ENCODE measurements around the gene SLC25A29.

GRCh38 chr14:100336618-100337530 lies 30.6 kb upstream of the SLC25A29 start:
- TF ChIP-seq TCF12 (IDR thresholded peaks at IDR 0.05; ENCODE audit: low read depth) (no peak), ZBTB7A (IDR thresholded peaks at IDR 0.05; ENCODE audit: low read depth) (no peak), RAD21 (IDR thresholded peaks at IDR 0.05; ENCODE audit: low read depth) (no peak), YY1 (IDR thresholded peaks at IDR 0.05; ENCODE audit: low read depth) (no peak), TAF1 (IDR thresholded peaks at IDR 0.05; ENCODE audit: low read depth) (no peak), EP300 (IDR thresholded peaks at IDR 0.05; ENCODE audit: borderline replicate concordance) (no peak), CEBPB (IDR thresholded peaks at IDR 0.05) (no peak), TEAD4 (IDR thresholded peaks at IDR 0.05) (no peak)

All from Ishikawa (cell line).